BJ (cell line): ENCODE data around the gene RGS12. TPM values are rescaled to one million over a fixed set of nuclear protein-coding genes. Genes with fewer than 3 reads are reported as not detected.

ENCODE experiments used
- CTCF ChIA-PET: fragments of 350-600 bp; formaldehyde crosslinking; extraction: SDS; loops from one replicate; lab custom pipeline; 2021; ENCODE audit warnings: antibody characterized with exemption, inconsistent platforms; lab: Yijun Ruan, JAX
- POLR2A ChIA-PET: fragments of 300-600 bp; sonication (Branson Sonifier 250); formaldehyde crosslinking; extraction: SDS; loops from one replicate; lab custom pipeline; 2021; ENCODE audit warnings: antibody characterized with exemption; lab: Charles Lee
- DNase-seq: peaks from one replicate; pipeline ENCODE4 v3.0.0-alpha.2; 2011; ENCODE audit warnings: low read depth
- H3K27me3 ChIP-seq: 2 replicates; pipeline ENCODE4 v1.6.0; 2011; ENCODE audit warnings: low read length; ENCODE audit not compliant: control insufficient read depth, insufficient read depth
- H3K36me3 ChIP-seq: 2 replicates; pipeline ENCODE4 v1.5.1; 2011; ENCODE audit warnings: low read length; ENCODE audit not compliant: control insufficient read depth, insufficient read depth
- H3K4me3 ChIP-seq: 2 replicates; pipeline ENCODE4 v1.5.1; 2011; ENCODE audit warnings: low read depth, mild to moderate bottlenecking, control low read depth, low read length
- polyA plus RNA-seq: library from polyadenylated mRNA; depleted of rRNA; stranded (reverse); fragments of >200 nt; gene quantifications from 2 replicates; pipeline ENCODE4 v1.2.3, GENCODE V29; 2011
- TF ChIP-seq, protein P1 (sequence below): IDR thresholded peaks from 2 replicates; pipeline ENCODE4 v1.5.1; 2011; ENCODE audit warnings: low read depth, mild to moderate bottlenecking, control low read depth, inconsistent platforms, low read length, moderate library complexity; ENCODE audit not compliant: insufficient read depth

Gene RGS12
- polyA plus RNA-seq, 1 experiment: 16.3 TPM

DNA sequence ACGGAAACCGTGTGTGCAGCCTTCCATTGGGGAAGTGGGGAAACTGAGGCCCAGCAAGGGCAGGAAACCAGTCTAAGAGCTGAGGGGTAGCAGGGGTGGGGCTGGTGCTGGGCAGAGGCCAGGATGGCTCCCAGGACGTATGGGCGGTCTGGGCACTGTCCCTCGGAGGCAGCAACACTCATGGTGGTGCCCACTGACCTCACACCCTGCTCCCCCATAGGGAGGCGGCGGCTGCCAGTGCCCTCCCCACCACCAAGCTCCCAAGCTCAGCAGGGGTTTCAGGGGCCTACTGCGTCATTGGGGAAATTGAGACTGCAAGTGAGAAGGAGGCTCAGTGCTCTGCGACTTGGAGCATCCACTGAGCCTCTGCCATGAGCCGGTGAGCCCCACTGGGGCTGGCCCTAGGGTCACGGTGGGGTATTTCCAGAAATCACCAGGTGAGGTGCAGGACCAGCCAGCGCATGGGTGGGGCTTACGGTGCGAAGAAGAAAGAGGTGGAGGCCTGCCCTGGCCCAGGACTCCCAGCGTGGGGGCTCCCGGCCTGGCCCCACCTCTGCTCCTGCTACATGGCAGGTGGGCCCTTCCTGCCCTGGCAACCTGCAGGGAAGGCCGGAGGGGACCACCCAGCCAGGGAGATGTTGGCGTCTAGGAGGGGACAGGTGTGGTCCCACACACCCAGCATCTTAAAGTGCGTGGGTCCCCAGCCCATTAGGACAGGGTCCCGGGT is 42.9 kb upstream of the RGS12 start:
- no peaks in the 10 kb centered on the region for H3K27me3 ChIP-seq
- TF ChIP-seq, protein P1, sequence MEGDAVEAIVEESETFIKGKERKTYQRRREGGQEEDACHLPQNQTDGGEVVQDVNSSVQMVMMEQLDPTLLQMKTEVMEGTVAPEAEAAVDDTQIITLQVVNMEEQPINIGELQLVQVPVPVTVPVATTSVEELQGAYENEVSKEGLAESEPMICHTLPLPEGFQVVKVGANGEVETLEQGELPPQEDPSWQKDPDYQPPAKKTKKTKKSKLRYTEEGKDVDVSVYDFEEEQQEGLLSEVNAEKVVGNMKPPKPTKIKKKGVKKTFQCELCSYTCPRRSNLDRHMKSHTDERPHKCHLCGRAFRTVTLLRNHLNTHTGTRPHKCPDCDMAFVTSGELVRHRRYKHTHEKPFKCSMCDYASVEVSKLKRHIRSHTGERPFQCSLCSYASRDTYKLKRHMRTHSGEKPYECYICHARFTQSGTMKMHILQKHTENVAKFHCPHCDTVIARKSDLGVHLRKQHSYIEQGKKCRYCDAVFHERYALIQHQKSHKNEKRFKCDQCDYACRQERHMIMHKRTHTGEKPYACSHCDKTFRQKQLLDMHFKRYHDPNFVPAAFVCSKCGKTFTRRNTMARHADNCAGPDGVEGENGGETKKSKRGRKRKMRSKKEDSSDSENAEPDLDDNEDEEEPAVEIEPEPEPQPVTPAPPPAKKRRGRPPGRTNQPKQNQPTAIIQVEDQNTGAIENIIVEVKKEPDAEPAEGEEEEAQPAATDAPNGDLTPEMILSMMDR: no peak
- ChIA-PET POLR2A (no interaction called here), CTCF (no interaction called here)
- no peak overlapping the region for H3K4me3 ChIP-seq
- no peaks in the 10 kb centered on the region for H3K36me3 ChIP-seq
- DNase-seq: no peak

DNA sequence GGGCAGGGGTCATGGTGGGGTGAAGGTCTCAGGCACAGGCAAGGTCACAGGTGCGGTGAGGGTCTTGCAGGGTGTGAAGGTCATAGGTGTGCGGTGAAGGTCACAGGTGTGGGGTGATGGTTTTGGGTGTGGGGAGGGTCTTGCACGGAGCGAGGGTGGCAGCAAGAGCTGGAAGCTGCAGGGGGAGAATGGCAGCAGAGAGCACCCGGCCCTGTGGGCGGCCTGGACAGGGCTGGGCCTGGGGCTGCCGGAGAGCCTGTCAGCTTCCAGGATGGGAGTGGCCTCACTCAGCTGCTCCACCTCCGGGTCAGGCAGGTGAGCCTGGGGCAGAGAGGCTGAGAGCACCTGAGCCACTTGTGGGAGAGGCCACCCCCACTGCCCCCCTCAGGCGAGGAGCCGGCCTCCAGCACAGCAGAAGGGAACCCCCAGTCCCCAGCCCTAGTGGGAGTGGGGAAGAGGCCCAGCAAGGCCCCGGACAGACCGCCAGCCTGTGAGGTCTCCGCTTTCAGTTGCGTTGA is 42.3 kb upstream of the RGS12 start:
- TF ChIP-seq, protein P1: no peak
- ChIA-PET POLR2A (no interaction called here), CTCF (no interaction called here)
- Histone ChIP-seq H3K4me3 (no peak overlapping the region), H3K27me3 (no peaks in the 10 kb centered on the region), H3K36me3 (no peaks in the 10 kb centered on the region)
- DNase-seq: no peak

DNA sequence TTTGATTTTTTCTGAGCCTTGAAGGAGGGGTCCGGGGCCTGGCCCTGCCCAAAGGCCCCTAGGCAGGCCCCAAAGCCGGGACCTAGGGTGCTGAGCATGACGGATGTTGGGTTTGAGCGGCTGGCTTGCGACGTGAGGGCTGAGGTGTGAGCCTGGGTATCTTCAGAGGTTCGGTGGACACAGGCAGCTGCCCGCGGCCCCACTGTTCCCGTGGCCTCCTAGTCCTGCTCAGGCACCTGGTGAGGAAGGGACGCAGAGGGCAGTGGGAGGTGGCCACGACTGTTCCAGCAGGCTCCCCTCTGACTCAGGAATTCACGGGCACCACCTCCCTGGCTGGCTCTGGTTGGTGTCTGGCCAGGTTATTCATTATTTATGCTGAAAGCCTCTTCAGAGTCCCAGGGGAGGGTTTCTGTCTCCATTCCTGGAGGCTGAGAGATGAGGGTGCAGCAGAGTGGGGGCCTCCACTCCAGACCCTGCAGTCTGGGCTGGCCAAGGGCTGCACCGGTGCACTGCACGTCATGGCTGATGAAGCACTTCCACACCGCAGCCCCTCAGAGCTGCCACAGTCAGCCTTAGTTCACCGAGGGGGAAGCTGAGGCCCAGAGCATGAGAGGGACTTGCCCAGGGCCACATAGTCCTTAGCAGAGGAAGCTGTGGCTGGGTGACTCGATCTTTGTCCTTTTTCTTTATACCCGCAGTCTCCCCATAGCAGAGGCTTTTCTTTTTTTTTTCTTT is 41.7 kb upstream of the RGS12 start:
- DNase-seq: no peak
- ChIA-PET CTCF (interaction anchor here (0.6 to 1.1 kb wide), 2 partner anchors 8 to 255 kb away, joined by 3 read pairs; no protein-coding TSS in a partner anchor), POLR2A (no interaction called here)
- Histone ChIP-seq H3K36me3 (no peaks in the 10 kb centered on the region), H3K4me3 (no peak overlapping the region), H3K27me3 (no peaks in the 10 kb centered on the region)
- TF ChIP-seq, protein P1: no peak

DNA sequence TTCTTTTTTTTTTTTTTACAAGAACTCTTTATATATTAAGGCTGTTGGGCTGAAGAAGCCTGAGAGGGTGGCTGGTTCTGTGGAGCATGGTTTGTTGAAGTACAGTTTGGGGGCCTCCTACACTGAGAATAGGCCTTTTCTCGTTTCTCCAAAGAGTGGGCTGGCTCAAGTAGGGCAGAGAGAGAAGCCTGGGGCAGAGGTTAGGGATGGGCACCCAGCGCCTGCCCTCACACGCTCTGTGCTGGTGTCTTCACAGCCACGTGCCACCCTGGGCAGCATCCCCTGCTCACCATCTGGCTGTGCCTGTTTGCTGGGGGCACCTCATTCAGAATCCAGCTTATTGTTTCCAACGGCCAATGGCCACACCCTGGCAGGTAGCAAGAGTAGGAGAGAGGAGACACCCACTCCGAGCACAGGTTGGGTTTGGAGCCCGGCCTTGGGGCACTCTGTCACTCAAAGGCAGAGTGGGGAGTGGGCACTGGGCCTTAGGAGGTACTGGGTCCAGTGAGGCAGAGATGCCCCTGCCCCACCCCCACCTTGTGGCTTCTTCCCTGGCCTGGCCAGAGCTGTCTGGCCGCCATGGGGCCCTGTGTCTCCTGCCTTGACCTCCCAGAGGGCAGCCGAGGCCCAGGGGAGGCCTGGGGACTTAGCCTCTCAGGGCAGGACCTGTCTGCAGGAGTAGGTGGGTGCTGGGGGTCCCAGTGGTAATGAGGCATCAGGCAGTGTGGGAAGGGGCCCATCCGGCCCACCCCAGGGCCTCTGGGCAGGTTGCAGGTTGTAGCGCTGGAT is 40.9 kb upstream of the RGS12 start:
- no peak for DNase-seq
- ChIA-PET POLR2A (no interaction called here), CTCF (interaction anchor here (1.1 kb wide), 1 partner anchor 9 kb away, joined by 3 read pairs; no protein-coding TSS in a partner anchor)
- Histone ChIP-seq H3K36me3 (no peaks in the 10 kb centered on the region), H3K27me3 (no peaks in the 10 kb centered on the region), H3K4me3 (no peak overlapping the region)
- TF ChIP-seq, protein P1: no peak

DNA sequence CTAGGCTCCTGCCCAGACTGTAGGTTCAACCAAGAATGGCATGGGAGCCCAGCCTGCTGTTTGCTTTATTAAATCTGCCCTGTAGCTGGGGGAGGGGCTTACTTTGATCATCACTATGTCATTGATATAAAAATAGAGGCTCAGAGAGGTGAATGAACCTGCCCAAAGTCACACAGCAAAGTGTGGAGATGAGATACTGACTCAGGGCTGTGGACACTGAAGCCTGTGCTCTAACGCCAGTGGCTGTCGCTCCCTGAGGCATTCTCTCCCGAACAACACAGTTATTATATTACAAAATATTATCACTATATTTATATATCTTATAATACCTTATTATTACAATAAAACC is 40.4 kb upstream of the RGS12 start:
- POLR2A ChIA-PET: no interaction called here
- no peak overlapping the region for H3K4me3 ChIP-seq
- H3K27me3 ChIP-seq: no peaks in the 10 kb centered on the region
- TF ChIP-seq, protein P1: no peak
- no peak for DNase-seq
- CTCF ChIA-PET: no interaction called here
- H3K36me3 ChIP-seq: no peaks in the 10 kb centered on the region
